GM23338 (cell line): ENCODE results near the gene TMPRSS9. TPM values are rescaled to one million over a fixed set of nuclear protein-coding genes. Genes with fewer than 3 reads are reported as not detected.

ENCODE experiments used
- ATAC-seq: fragments of 200-7000 bp; cut with Tn5 transposase; 3 replicates; pipeline ENCODE4 v1.9.1; 2020
- DNase-seq: peaks from one replicate; pipeline ENCODE4 v3.0.0-alpha.2; 2015; ENCODE audit warnings: low spot score
- H2AFZ ChIP-seq: fragments of 200-600 bp; sonication (generic); 2 replicates; pipeline ENCODE4 v1.8.0; 2016; ENCODE audit warnings: antibody characterized with exemption, mild to moderate bottlenecking, moderate library complexity
- H3F3A ChIP-seq: fragments of 200-600 bp; sonication (generic); replicated peaks from 2 replicates; pipeline ENCODE4 v1.8.0; 2017; ENCODE audit warnings: antibody characterized with exemption, mixed run types, low read depth
- H3K27ac ChIP-seq: fragments of 200-600 bp; sonication (generic); 2 replicates; pipeline ENCODE4 v1.6.1; 2016; ENCODE audit warnings: low read depth
- H3K27me3 ChIP-seq: fragments of 200-600 bp; sonication (generic); 2 replicates; pipeline ENCODE4 v1.8.0; 2016; ENCODE audit warnings: mild to moderate bottlenecking, mixed run types, moderate library complexity; ENCODE audit not compliant: insufficient read depth
- H3K36me3 ChIP-seq: fragments of 200-600 bp; sonication (generic); 2 replicates; pipeline ENCODE4 v1.8.0; 2016; ENCODE audit warnings: mild to moderate bottlenecking; ENCODE audit not compliant: insufficient read depth
- H3K4me1 ChIP-seq: fragments of 200-600 bp; sonication (generic); 2 replicates; pipeline ENCODE4 v1.8.0; 2016; ENCODE audit warnings: mild to moderate bottlenecking, moderate library complexity; ENCODE audit not compliant: insufficient read depth
- H3K4me2 ChIP-seq: fragments of 200-600 bp; sonication (generic); 2 replicates; pipeline ENCODE4 v1.7.1; 2017; ENCODE audit warnings: mixed run types
- H3K4me3 ChIP-seq: fragments of 200-600 bp; sonication (generic); 2 replicates; pipeline ENCODE4 v1.6.1; 2016; ENCODE audit warnings: mixed run types
- H3K79me2 ChIP-seq: fragments of 200-600 bp; sonication (generic); replicated peaks from 2 replicates; pipeline ENCODE4 v1.8.0; 2017; ENCODE audit warnings: mild to moderate bottlenecking; ENCODE audit not compliant: insufficient read depth
- H3K9me2 ChIP-seq: fragments of 200-600 bp; sonication (generic); 2 replicates; pipeline ENCODE4 v1.8.0; 2017; ENCODE audit not compliant: insufficient read depth
- H4K20me1 ChIP-seq: fragments of 200-600 bp; sonication (generic); replicated peaks from 2 replicates; pipeline ENCODE4 v1.8.0; 2017; ENCODE audit warnings: mild to moderate bottlenecking; ENCODE audit not compliant: insufficient read depth
- H3K27ac Mint-ChIP-seq: 2 replicates; pipeline ENCODE4 v1.8.0; 2020; ENCODE audit warnings: inconsistent platforms, mild to moderate bottlenecking, moderate library complexity, mixed read lengths
- H3K27me3 Mint-ChIP-seq: 3 replicates; pipeline ENCODE4 v1.8.0; 2022; ENCODE audit warnings: low read depth, mild to moderate bottlenecking, moderate library complexity, mixed read lengths, inconsistent platforms; ENCODE audit not compliant: insufficient read depth, poor library complexity
- H3K36me3 Mint-ChIP-seq: 3 replicates; pipeline ENCODE4 v1.8.0; 2021; ENCODE audit warnings: low read depth, mild to moderate bottlenecking, inconsistent platforms, moderate library complexity, mixed read lengths
- H3K4me1 Mint-ChIP-seq: 3 replicates; pipeline ENCODE4 v1.8.0; 2020; ENCODE audit warnings: mild to moderate bottlenecking, inconsistent platforms, mixed read lengths
- H3K4me3 Mint-ChIP-seq: 3 replicates; pipeline ENCODE4 v1.8.0; 2021; ENCODE audit warnings: moderate library complexity, mild to moderate bottlenecking, inconsistent platforms, mixed read lengths
- H3K9me3 Mint-ChIP-seq: 3 replicates; pipeline ENCODE4 v1.8.0; 2020; ENCODE audit warnings: moderate library complexity, mild to moderate bottlenecking, inconsistent platforms, mixed read lengths
- CREB1 ChIP-seq: fragments of 250-450 bp; sonication (Bioruptor Pico); IDR thresholded peaks from 2 replicates; pipeline ENCODE4 v1.5.0; 2020; ENCODE audit warnings: low read depth, mild to moderate bottlenecking, moderate library complexity
- EZH2 ChIP-seq: fragments of 200-600 bp; sonication (generic); IDR thresholded peaks from one replicate; pipeline ENCODE4 v1.8.0; 2017; ENCODE audit warnings: antibody characterized with exemption, mild to moderate bottlenecking, low read depth; ENCODE audit not compliant: unreplicated experiment
- EZH2phosphoT487 ChIP-seq: fragments of 200-600 bp; sonication (generic); IDR thresholded peaks from one replicate; pipeline ENCODE4 v1.8.1; 2018; ENCODE audit warnings: antibody characterized with exemption; ENCODE audit not compliant: unreplicated experiment
- NANOG ChIP-seq: IDR thresholded peaks from 2 replicates; pipeline ENCODE4 v1.6.1; 2016; ENCODE audit warnings: antibody characterized with exemption, borderline replicate concordance
- POLR2AphosphoS5 ChIP-seq: IDR thresholded peaks from 2 replicates; pipeline ENCODE4 v1.6.1; 2016; ENCODE audit warnings: antibody characterized with exemption, low read depth
- REST ChIP-seq: IDR thresholded peaks from one replicate; pipeline ENCODE4 v1.6.1; 2018; ENCODE audit warnings: antibody characterized with exemption; ENCODE audit not compliant: unreplicated experiment
- STAT1 ChIP-seq: IDR thresholded peaks from one replicate; pipeline ENCODE4 v1.6.1; 2016; ENCODE audit warnings: antibody characterized with exemption; ENCODE audit not compliant: unreplicated experiment
- ZNF462 ChIP-seq: fragments of 250-450 bp; sonication (Bioruptor Pico); IDR thresholded peaks from 2 replicates; pipeline ENCODE4 v1.5.0; 2020; ENCODE audit warnings: mild to moderate bottlenecking, moderate library complexity
- polyA plus RNA-seq: library from polyadenylated mRNA; unstranded; fragments of >200 nt; fragmentation: Nextera tagmentation; extraction: Ambion mirVana; gene quantifications from 2 replicates; pipeline ENCODE4 v1.2.1, GENCODE V29; 2016
- total RNA-seq: library from RNA; depleted of rRNA; stranded (reverse); fragments of >200 nt; shearing (Covaris generic); gene quantifications from 2 replicates; pipeline ENCODE4 v1.2.3, GENCODE V29; 2014

Gene TMPRSS9
- total and polyA plus RNA-seq, 2 experiments from 2014 or later: 0.05 to 0.28 TPM

GRCh38 chr19:2324220-2324948, 35.7 kb upstream of the TMPRSS9 start:
- no peak overlapping the region for H3K4me3 Mint-ChIP-seq

More at GRCh38 chr19:2324220-2324948, 35.7 kb upstream of the TMPRSS9 start:
- Histone ChIP-seq H3K27me3 (no peaks in the 10 kb centered on the region), H3K79me2 (peaks cover 35% of the 10 kb centered on the region), H3K9me2 (no peaks in the 10 kb centered on the region), H3K4me2 (no peak overlapping the region), H4K20me1 (peaks cover 6% of the 10 kb centered on the region; the same call in 1 of the 2 replicates), H3K4me3 (no peak overlapping the region), H3K4me1 (peaks cover 5% of the 10 kb centered on the region; the same call in 1 of the 2 replicates), H3K36me3 (no peaks in the 10 kb centered on the region), H3F3A (0 out of 2 replicates have a peak, but pooled peaks cover 3% of the 10 kb centered on the region), H3K27ac (no peak overlapping the region), H2AFZ (no peak overlapping the region)
- Mint-ChIP-seq H3K27me3 (peaks cover 24% of the 10 kb centered on the region), H3K9me3 (0 out of 3 replicates have a peak, but pooled peaks cover 2% of the 10 kb centered on the region), H3K4me1 (peaks cover 15% of the 10 kb centered on the region), H3K36me3 (peaks cover 32% of the 10 kb centered on the region), H3K27ac (no peak overlapping the region)
- ATAC-seq: no peak
- no peak for DNase-seq
- TF ChIP-seq STAT1: no peak
- no peak for TF ChIP-seq ZNF462 (CRISPR knock-in tag)
- no peak for TF ChIP-seq POLR2AphosphoS5
- TF ChIP-seq EZH2phosphoT487: no peak
- no peak for TF ChIP-seq NANOG
- TF ChIP-seq EZH2: no peak
- TF ChIP-seq REST: no peak
- TF ChIP-seq CREB1 (CRISPR knock-in tag): no peak
